GM18508 (cell line): ENCODE data around the gene TMTC2.

Source experiments
- ATAC-seq: cut with Tn5 transposase; IDR thresholded peaks from one replicate; pipeline ENCODE4 v1.9.1; 2021; ENCODE audit warnings: moderate number of reproducible peaks; ENCODE audit not compliant: insufficient read depth, unreplicated experiment

TMTC2 gene

DNA sequence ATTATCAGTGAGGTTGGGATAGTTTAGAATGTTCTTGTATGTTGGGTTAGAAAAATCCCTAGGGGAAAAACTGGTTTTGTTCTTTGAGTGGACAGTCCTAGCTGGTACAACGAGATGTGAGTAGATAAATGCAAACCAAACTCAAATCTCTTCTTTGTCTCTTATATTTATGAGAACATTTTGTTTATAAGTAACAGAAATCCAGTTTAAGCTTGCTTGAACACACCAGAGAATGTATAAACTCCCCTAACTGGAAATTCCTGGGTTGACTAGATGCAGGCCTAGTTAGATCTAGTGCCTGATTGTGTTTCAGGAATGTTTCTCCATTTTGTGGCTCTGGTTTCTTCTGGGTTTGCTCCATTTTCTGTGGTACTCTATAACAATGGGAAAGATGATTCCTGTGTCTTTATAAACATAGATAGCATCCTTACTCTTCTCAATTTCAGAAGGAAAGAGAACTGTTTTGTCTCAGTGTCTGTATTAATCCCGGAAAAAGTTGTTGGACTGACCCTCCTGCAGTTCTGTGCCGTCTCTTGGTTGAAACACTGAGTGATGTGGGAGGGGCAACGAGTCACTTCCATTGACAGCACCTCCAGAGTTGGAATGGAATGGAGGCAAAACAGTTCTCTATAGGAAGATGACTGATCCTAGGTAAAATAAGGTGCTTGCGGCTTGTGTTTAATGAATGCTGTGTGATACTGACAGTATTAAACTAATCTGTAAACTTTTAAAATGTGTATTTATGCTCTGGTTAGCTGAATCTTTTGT lies 244.8 kb downstream of the TMTC2 start:
- no peak for ATAC-seq

DNA sequence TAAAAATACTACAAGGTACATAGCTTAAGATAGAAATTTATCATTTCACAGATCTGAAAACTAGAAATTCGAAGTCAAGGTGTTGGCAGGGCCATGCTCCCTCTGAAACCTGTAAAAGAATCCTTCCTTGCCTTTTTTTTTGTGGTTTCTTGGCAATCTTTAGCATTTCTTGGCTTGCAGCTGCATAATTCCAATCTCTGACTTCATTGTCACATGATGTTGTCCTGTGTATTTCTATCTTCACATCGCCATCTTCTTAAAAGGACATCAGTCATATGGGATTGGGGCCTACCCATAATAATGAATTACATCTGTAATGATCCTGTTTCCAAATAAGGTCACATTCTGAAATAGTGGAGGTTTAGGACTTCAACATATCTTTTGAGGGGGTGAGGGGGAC lies 250.4 kb downstream of the TMTC2 start:
- ATAC-seq: no peak

DNA sequence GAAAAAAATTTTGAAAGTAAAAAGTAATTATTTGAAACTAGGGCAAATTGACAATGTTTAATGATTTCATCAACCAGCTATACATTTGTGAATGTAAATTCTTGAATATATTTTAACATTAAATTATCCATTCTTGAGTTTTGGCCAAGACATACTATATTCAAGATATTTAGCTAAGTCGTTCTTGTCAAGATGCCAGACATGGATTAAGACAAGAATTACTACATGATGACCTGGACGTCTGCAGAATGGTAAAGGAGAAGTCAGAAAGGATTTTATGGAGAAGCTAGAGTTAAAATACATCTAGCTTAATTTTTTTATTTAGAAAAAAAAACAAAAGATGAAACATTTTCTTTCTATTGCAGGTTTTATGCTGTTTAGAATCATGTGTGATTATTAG lies 255.8 kb downstream of the TMTC2 start:
- ATAC-seq: no peak

DNA sequence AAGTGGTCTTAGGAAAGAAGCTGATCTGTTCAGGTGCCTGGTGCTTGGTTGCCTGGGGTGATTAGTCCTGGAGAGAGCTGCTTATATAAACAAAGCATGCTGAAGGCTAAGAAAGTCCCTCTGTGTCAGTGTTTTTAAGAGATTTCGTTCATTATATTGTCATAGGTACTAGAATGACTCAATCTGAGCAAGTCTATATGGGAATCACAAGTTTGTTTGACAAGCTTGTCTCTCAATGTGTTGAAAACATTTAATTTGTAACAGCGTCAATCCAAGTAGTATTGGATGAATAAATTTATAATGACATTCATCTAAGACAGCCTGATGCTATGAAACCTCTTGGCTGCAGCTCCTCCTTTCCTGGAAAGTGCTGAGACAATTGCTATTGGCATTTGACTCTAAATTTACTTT lies 256.3 kb downstream of the TMTC2 start:
- no peak for ATAC-seq

DNA sequence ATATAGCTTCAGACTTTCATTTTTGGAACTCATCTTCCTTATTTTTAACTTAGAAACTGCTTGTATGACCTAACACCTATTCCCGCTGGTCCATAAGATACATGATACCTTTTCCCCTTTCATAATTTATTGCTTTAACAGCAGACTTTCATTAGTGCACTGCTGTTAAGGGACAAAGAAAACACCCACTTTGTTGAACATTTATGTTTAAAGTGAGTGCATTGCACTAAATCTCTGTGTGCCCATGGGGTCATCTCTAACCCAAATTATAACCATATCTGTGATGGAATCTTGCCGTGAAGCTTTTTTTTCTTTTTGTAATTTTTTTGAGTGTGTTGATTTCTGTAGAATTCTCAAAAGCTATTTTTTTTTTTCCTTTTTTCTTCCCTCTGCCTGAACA lies 261.8 kb downstream of the TMTC2 start:
- no peak for ATAC-seq

DNA sequence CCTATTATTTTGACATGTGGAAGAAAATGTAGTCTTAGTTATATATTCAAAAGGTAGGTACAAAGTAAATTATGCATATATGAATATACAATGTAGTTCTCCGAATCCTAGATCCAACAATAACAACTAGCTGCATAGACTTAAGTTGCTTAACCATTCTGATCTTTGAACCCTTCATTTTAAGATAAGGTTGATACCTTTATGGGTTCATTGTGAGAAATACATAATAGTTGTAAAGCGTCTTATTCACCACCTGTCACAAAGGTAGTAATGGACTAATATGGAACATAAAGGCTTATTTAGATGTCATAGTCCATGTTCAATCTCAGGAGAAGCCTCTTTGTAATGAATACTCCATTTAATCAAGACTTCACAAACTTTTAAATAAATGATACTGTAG lies 263.6 kb downstream of the TMTC2 start:
- ATAC-seq: no peak

DNA sequence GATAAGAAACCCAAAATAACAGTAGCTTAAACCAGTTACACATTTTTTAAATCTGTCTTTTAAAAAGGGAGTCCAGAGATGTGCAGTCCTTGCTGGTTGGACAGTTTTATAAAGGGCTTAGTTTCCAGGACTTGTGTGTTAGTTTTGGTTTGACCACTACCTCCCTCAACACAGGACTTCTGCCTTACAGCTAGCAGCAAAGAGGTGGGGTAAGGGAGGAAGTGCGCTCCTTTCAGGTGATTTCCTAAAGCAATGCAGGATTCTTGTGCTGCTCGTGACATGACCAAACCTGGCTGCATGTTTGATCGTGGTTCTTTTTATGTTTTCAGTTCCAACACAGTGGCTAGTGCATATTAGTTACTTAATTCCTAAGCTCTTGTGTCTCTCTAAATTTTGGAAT lies 266.2 kb downstream of the TMTC2 start:
- peak; percentile 67 for ATAC-seq

DNA sequence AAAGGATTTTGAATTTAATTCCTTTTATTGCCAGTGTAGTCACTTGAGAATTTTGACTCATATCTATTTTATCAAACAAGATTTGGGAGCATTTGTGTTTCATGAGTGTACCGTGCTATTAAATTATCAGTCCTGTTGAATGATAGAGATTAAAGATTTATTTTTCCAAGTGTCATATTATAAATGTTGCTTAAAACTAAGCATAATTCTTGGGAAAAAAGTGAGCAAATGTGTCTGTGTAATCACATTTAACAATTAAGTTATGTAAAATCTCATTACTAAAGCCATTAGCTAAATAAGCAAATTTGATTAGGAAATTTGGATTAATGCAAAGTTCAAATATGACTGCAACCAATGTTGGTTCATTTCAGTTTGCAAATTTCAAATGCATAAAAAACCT lies 266.7 kb downstream of the TMTC2 start:
- ATAC-seq: no peak

DNA sequence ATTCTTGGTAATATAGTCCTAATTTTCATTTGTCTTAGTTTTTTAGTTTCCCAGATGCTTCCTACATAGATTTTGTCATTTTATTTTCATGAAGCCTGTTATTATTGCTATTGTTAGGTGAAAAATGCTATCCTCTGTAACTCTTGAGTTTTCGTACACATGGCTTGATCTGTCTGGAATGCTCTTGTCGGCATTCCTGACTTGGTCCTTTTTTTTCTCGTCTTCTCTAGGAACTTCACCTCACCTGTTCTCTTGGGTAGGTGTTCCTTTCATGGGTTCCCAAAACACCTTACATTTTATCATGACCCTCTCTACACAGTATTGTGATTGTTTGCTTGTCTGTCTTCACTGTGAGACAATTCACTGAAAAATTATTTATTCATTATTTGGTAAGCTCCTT lies 267.4 kb downstream of the TMTC2 start:
- no peak for ATAC-seq

DNA sequence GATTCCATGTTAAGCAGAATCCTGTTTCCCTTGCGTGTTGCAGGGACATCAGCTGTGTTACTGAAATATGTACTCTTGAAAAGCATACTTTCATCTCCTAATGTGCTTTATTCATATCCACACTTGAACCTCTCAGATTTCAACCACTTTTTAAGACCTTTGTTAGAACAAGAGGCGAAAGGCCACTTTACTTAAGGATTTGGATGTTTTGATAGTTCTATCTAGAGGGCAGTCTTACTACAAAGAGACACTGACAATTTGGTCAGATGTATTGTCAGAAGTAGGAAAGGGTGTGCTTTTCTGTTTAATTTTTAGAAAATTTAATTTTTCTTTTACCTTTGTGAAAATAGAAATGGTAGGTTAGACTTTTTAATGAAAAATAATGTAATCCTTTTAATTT lies 267.9 kb downstream of the TMTC2 start:
- no peak for ATAC-seq

DNA sequence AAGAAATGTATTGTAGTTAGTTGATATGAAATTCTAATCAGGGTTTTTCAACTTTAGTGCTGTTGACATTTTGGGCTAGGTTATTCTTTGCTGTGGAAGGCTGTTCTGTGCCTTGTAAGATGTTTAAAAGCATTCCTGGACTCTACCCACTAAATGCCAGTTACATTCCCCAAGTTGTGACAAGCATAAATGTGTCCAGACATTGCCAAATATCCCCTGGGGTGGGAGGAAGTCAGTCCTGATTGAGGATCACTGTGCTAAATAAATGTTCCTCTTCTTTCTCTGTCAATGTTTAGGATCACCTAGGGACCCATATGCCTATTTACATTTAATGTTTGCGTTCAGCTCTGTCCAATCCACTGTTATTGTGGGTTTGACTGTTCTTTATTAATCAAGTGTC lies 268.3 kb downstream of the TMTC2 start:
- no peak for ATAC-seq

DNA sequence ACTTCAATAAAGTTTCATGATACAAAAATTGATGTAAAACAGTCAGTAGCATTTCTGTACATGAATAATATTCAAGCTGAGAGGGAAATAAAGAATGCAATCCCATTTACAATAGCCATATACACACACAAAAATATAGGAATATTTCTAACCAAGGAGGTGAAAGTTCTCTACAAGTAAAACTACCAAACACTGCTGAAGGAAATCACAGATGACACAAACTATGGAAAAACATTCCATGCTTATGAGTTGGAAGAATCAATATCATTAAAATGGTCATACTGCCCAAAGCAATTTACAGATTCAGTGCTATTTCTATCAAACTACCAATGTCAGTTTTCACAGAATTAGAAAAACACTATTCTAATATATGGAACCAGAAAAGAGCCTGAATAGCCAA lies 272.3 kb downstream of the TMTC2 start:
- ATAC-seq: no peak

DNA sequence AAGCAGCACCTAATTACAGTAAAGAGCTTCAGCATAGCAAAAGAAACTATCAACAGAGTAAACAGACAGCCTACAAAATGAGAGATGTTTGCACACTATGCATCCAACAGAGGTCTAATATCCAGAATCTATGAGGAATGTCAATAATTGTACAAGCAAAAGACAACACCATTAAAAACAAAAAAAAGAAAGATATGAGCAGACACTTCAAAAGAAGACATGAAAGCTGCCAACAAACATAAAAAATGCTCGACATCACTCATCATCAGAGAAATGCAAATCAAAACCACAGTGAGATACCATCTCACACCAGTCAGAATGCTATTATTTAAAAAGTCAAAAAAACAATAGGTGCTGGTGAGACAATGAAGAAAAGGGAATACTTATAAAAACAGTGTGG lies 273.1 kb downstream of the TMTC2 start:
- ATAC-seq: no peak

DNA sequence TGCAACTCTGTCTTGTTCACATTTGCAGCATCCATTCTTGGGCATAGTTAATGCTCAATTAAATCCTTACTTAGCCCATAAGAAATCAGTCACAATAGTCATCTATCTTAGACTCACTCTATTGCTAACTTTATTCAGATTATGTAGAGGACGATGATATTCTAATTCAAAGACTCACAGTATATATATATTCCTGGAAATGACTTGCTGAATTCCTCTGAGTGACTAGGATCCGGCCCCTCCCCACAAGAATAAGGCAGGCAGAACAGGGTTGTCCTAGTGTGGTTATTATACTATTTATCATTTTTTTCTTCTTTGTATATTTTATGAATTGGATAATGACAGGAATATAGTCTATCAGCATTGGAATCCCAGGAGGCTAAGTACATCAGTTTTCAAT lies 275.1 kb downstream of the TMTC2 start:
- no peak for ATAC-seq

DNA sequence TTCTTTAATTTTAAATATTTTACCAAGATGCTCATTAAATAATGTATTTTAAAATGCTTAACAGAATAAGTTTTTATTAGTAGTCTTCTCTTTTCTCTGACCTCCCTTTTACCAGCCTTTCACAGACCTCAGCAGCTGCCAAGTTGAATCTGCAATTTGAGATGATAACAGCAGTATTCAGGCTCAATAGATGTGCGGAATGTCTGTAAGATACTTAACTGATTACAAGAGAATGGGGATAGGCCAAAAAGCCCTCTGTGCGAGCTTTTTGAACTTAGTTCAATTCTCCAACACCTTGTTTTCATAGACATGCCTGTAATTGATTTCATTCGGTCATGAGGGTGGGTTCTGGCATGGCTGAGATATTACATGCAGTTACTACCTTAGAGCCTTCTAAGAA lies 277.2 kb downstream of the TMTC2 start:
- no peak for ATAC-seq

DNA sequence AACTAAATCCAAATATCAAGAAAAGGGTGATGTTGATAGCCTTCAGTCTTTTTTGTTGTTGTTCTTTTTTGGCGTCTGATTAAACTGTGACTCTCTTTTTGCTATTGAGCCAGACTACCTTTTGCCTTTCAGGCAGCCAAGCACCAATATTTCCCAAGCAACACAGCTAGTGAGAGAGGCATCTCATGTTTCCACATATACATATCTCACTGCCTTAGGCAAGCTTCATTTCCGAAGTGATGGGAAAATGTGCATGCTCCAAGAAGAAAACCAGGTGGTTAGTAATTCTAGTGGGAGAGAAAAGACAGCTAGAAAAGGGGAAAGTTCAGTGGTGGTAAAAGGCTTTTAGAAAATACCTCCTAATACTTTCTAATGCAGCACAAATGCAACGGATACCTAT lies 277.7 kb downstream of the TMTC2 start:
- ATAC-seq: no peak

DNA sequence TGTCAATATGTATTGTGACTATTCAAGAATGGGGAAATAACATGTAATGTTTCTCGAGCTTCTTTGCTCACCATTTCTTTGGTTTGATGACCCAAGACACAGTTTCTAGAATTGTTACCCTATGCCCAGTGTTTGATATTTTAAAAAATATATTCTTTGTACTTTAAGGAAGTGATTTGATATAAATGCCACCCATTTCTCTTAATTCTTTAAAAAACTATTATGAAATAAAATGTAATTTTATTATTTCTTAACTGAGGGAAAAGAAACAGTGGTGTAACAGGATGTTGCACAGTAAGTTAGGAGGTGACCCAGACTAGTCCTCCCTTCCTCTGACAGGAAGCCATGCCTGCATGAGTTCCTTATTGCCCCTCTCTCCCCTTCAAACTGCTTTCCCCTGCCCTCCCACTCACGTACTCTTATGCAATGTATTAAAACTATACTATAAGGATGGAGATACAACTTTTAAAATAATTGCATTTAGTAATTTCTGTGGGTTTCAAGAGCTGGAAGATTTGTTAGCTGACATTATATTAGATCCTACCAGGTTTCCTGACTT lies 279.4 kb downstream of the TMTC2 start:
- no peak for ATAC-seq

DNA sequence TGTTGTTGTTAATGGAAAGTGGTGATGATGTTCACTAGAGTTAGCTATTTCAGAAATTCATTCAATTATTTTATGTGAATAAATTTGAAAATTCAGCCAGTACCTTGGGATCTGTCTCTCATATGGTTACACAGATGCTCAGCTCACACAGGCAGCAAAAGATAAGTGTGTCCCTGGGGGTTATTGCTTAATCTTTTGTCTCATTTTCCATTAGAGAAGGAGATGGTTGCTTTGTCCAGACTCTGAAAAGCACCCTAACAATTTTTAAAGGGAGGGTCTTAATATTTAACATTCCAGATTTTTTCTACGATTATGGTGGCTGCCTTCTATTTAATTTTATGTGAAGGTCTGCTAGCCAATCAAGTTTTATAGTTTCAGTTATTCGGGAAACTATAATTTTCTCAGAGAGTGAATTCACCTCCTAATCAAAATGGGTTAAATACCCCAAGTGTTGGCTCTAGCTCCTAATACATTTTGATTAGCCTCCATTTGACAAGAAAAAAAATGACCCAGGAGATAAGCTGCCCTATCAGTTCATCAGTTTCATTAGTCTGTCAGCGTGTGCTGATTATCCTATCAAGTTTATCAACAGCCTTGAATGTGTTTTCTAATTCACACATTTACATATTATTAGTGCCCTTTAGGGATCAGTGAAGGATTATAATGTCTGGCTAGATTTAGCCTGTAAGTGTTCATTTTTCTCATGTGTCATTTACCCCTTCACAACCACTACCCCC lies 282.1 kb downstream of the TMTC2 start:
- no peak for ATAC-seq

DNA sequence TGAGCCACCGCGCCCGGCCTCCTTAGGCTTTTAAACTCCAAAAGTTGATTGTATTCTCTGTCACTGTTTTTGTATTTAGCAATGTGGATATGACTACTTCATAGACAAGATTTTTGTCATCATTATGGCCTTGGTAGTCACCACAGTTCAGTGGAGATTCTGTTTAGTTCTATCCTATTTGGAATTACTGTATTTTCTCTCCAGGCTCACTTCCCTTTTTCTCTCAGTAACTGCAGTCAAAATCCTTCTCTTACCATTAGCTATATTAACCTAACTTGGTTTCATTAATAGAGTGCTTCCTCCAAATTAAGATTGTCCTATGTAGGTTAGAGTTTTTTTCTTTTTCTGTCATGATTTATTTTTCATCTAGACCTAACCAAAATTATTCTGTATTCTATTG lies 283.9 kb downstream of the TMTC2 start:
- ATAC-seq: no peak

DNA sequence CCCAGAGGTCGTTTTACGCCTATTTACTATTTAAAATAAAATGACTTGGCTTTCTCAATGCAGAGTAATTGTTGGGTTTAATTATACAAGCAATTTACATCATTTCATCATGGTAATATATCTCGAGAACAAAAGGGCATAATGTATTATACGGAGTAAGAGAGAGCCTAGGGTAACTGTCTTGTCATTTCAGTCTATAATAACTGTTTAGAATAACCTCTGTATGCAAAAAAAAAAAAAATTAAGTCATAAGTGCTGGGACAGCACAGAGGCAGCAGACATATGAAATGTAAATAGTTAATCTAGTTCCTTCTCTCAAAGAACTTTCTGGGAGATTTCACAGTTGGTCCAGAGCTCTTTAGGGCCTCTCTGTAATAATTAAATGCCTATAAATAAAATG lies 284.9 kb downstream of the TMTC2 start:
- no peak for ATAC-seq

DNA sequence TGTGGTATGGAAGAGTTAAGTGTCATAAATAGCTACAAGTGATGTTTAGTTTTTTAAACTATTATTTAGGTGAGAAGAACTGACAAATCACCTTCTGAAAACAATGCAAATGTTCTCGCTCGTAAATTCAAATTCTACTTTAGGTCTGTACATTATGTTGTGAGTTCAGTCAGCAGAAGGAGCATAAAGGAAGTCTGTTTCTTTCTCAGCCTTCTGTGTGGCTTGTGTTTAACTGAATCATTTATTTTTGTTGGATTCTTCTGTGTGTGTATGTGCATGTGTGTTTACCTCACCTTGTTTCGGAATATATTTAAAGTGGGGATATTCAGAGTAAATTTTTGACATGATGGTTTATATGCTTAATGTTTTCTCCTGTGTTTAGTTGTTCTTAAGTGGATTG lies 285.9 kb downstream of the TMTC2 start:
- ATAC-seq: no peak

DNA sequence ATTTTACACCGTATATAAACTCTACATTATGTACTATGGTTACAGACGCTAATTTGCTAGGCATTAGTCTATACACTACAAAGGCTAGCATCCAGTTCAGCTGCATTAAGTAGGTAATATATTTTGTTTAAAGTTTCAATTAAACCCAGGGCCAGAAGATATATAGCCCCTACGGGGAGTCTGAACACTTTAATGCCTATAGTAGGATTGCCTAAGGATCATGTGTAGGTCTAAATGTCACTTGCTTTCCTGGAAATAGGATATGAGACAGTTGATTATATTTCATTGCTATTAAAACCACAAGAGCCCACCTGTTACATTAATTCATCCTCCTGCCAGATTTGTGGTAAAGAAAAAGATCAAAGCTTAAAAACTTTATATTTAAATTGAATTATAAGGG lies 286.9 kb downstream of the TMTC2 start:
- ATAC-seq: no peak
